Measurements from ENCODE around the gene RALA.
A peak's percentile ranks its signal among the peaks of the same experiment; 100 is the strongest.

The RALA gene, protein sequence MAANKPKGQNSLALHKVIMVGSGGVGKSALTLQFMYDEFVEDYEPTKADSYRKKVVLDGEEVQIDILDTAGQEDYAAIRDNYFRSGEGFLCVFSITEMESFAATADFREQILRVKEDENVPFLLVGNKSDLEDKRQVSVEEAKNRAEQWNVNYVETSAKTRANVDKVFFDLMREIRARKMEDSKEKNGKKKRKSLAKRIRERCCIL

DNA sequence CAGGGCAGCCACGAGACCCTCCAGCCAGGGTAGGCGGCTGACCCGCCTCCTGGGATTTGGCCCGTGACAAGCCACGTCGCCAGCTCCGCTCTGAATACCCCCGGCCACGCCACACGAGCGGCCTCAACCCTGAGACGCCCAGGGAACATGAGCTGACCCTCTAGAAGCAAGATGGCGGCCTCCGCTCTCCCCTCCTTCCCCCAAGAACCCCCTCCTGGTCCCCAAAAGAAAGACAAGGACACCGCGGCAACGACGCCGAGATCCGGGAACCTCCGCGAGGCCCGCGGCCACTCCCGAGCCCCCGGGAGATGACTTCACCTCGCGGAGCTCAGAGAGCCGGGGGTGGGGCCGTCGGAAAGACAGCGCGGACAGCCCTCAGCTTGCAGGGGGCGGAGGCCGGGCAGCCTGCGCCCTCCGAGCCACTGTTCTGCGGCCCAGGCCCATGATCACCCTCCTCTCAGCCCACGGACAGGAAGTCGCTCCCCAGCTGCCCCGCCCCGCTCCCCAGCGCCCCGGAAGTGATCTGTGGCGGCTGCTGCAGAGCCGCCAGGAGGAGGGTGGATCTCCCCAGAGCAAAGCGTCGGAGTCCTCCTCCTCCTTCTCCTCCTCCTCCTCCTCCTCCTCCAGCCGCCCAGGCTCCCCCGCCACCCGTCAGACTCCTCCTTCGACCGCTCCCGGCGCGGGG is at the start of gene RALA:
Gene RALA (plus strand): TSS at position 526 of the 685 bp plus-strand sequence. CDS start 63,096 bp downstream, outside the sequence.
- TF ChIP-seq, protein P1, sequence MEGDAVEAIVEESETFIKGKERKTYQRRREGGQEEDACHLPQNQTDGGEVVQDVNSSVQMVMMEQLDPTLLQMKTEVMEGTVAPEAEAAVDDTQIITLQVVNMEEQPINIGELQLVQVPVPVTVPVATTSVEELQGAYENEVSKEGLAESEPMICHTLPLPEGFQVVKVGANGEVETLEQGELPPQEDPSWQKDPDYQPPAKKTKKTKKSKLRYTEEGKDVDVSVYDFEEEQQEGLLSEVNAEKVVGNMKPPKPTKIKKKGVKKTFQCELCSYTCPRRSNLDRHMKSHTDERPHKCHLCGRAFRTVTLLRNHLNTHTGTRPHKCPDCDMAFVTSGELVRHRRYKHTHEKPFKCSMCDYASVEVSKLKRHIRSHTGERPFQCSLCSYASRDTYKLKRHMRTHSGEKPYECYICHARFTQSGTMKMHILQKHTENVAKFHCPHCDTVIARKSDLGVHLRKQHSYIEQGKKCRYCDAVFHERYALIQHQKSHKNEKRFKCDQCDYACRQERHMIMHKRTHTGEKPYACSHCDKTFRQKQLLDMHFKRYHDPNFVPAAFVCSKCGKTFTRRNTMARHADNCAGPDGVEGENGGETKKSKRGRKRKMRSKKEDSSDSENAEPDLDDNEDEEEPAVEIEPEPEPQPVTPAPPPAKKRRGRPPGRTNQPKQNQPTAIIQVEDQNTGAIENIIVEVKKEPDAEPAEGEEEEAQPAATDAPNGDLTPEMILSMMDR (IDR thresholded peaks at IDR 0.05; ENCODE audit: control extremely low read depth, extremely low read depth, low read depth, missing control alignments), result no peak
- CTCF ChIA-PET, result interaction anchor here (1.0 to 4.2 kb wide), 8 partner anchors 10 to 112 kb away, joined by 3 to 24 read pairs (median 4); no protein-coding TSS in a partner anchor
- POLR2A ChIA-PET, result interaction anchor here (0.9 to 1.3 kb wide), 2 partner anchors 30 to 63 kb away, joined by 3 to 4 read pairs; no protein-coding TSS in a partner anchor
- peak; percentile 95 for DNase-seq (ENCODE audit: extremely low spot score)

DNA sequence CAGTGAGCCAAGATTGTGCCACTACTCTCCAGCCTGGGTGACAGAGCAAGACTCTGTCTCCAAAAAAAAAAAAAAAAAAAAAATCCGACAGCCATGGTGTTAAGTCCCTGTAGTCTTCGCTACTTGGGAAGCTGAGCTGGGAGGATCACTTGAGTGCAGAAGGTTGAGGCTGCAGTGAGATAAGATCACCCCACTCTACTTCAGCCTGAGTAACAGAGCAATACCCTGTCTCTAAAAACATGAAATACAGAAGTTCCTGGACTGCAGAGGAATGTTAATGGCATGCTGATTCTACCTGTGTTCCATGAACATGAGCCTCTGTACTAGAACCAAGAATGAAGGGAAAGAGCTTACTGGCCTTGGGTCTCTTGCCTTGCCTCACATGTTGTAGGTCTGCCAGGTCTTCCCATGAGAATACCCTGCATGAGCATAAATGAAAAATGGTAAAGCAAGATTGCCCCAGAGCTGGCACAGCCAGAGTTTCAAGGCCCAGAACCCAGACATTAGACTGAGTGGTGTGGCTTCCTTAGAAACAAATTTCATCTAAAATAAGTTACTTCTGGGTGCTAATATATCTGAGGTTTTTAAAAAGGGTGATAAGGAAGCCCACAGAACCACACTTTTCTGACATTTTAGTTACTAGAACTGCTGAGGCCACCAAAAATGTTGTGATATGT is 48.6 kb upstream of the RALA start:
- TF ChIP-seq, protein P1 (IDR thresholded peaks at IDR 0.05; ENCODE audit: control extremely low read depth, extremely low read depth, low read depth, missing control alignments), result no peak
- POLR2A ChIA-PET, result no interaction called here
- no peak for DNase-seq (ENCODE audit: extremely low spot score)
- CTCF ChIA-PET, result interaction anchor here (11.3 kb wide), 1 partner anchor 172 kb away, joined by 464 read pairs; no protein-coding TSS in a partner anchor

DNA sequence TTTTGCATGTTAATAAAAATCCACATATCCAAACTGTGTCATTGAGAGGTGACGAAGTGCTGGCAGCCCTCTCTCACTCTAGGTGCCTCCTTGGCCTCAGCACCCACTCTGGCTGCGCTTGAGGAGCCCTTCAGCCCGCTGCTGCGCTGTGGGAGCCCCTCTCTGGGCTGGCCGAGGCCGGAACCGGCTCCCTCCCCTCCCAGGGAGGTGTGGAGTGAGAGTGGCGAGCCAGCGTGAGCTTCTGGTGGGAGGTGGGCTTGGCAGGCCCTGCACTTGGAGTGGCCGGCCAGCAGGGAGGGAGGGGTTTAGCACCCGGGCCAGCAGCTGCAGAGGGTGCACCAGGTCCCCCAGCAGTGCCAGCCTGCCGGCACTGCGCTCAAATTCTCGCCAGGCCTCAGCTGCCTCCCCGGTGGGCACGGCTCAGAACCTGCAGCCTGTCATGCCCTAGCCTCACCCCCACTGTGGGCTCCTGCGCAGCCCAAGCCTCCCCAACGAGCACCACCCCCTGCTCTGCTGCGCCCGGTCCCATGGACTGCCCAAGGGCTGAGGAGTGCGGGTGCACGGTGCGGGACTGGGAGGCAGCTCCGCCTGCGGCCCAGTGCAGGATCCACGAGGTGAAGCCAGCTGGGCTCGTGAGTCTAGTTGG is 46.0 kb upstream of the RALA start:
- TF ChIP-seq, protein P1 (IDR thresholded peaks at IDR 0.05; ENCODE audit: control extremely low read depth, extremely low read depth, low read depth, missing control alignments), result no peak
- ChIA-PET CTCF (interaction anchor here (1.0 to 11.3 kb wide), 10 partner anchors 11 to 475 kb away, joined by 4 to 464 read pairs (median 6); partner anchors contain the start of gene YAE1), POLR2A (interaction anchor here (0.8 to 1.2 kb wide), 2 partner anchors 157 to 371 kb away, joined by 3 to 4 read pairs; no protein-coding TSS in a partner anchor)
- DNase-seq (ENCODE audit: extremely low spot score), result no peak

DNA sequence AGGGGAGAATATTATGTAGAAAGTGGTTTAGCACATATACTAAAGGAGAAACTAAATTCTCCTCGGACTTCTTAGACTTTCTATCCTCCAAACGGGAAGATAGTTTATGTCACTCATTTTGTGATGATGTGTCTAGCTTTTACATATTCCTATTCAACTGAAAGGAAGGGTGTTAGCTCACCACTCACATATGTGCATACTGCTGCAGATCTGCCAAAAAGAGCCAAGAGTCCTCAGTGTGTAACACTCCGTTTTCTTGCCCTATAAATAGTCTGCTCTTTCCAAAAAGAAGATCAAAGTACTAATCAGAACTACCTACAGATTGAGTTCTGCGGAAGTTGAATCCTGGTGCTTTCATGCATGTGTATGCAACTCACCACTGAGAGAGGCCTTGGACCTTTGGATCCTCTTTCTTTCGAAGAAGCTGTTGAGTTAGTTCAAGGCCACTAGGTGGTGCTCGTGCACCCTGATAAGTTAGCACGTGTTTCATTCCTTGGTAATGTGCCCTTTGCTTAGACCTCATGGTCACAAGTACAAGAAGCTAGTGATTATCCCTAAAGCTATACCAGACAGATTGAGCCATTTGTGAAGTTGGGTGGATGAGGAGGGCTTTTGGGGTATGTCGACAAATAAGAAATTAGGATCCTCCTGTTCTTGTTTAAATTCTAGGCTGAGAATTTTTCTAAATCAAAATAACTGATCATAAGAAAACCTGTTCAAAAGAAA is 43.1 kb upstream of the RALA start:
- peak; percentile 82 for DNase-seq (ENCODE audit: extremely low spot score)
- CTCF ChIA-PET, result interaction anchor here (0.6 to 11.3 kb wide), 57 partner anchors 9 to 532 kb away, joined by 3 to 464 read pairs (median 5); partner anchors contain the start of genes RALA and YAE1

DNA sequence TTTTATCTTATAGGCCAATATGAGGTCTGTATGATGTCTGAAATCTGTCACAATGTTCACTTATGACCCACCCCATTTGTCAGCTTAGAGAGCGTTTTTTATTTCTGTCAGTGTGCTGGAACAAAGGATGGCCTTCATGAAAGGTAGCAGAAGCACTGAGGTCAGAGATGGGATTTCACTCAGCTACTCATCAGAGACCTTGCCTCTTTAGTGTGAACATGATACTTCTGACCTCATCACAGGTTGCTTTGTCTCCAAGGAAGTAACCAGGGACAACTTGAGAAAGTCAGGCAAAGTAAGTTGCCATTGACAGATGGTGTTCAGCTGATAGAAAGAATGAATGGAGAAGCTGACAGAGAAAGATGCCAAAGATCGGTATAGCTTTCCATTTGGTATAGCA is 40.8 kb upstream of the RALA start:
- no peak for DNase-seq (ENCODE audit: extremely low spot score)
- TF ChIP-seq, protein P1 (IDR thresholded peaks at IDR 0.05; ENCODE audit: control extremely low read depth, extremely low read depth, low read depth, missing control alignments), result no peak
- CTCF ChIA-PET, result interaction anchor here (1.7 to 11.3 kb wide), 6 partner anchors 18 to 471 kb away, joined by 3 to 464 read pairs (median 20); no protein-coding TSS in a partner anchor
- POLR2A ChIA-PET, result no interaction called here

More for the DNA sequence above, 43.1 kb upstream of the RALA start:
- TF ChIP-seq, protein P1 (IDR thresholded peaks at IDR 0.05; ENCODE audit: control extremely low read depth, extremely low read depth, low read depth, missing control alignments), result peak; percentile 83
- POLR2A ChIA-PET, result interaction anchor here (0.6 kb wide), 1 partner anchor 40 kb away, joined by 3 read pairs; no protein-coding TSS in a partner anchor
